ENCODE measurements around the gene TTC6. TPM values are rescaled to one million over a fixed set of nuclear protein-coding genes. Genes with fewer than 3 reads are reported as not detected.

The TTC6 gene
- total and polyA plus RNA-seq, 3 donors from 2014 or later, result 11.2 to 17.2 (median 12.4) TPM

GRCh38 chr14:37617864-37618365, 22.5 kb downstream of the TTC6 start:
- no peaks in the 10 kb centered on the region for H3K36me3 ChIP-seq (ENCODE audit: low read depth, missing control alignments)
- no peaks in the 10 kb centered on the region for H3K4me1 ChIP-seq
- WGBS, 2 donors, result 94 to 97% methylated on average over 1 of the region's 1 CpG
- no peak overlapping the region for H3K4me3 ChIP-seq
- TF ChIP-seq, protein P1, sequence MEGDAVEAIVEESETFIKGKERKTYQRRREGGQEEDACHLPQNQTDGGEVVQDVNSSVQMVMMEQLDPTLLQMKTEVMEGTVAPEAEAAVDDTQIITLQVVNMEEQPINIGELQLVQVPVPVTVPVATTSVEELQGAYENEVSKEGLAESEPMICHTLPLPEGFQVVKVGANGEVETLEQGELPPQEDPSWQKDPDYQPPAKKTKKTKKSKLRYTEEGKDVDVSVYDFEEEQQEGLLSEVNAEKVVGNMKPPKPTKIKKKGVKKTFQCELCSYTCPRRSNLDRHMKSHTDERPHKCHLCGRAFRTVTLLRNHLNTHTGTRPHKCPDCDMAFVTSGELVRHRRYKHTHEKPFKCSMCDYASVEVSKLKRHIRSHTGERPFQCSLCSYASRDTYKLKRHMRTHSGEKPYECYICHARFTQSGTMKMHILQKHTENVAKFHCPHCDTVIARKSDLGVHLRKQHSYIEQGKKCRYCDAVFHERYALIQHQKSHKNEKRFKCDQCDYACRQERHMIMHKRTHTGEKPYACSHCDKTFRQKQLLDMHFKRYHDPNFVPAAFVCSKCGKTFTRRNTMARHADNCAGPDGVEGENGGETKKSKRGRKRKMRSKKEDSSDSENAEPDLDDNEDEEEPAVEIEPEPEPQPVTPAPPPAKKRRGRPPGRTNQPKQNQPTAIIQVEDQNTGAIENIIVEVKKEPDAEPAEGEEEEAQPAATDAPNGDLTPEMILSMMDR (IDR thresholded peaks at IDR 0.05), result no peak
- no peak for TF ChIP-seq POLR2A (IDR thresholded peaks at IDR 0.05)
- intact Hi-C loops (cut with DNase I; ENCODE audit: low total_unique reads), result no loop called here
- no peak for DNase-seq
- H3K27ac ChIP-seq, result no peak overlapping the region
- H3K27me3 ChIP-seq, result no peaks in the 10 kb centered on the region
- H3K9me3 ChIP-seq, result no peaks in the 10 kb centered on the region

GRCh38 chr14:37618498-37619028, 23.1 kb downstream of the TTC6 start:
- H3K9me3 ChIP-seq, result no peaks in the 10 kb centered on the region
- H3K27ac ChIP-seq, result no peak overlapping the region
- H3K4me1 ChIP-seq, result no peaks in the 10 kb centered on the region
- no peak overlapping the region for H3K4me3 ChIP-seq
- H3K27me3 ChIP-seq, result no peaks in the 10 kb centered on the region
- TF ChIP-seq, protein P1 (IDR thresholded peaks at IDR 0.05), result no peak
- TF ChIP-seq POLR2A (IDR thresholded peaks at IDR 0.05), result no peak
- intact Hi-C loops (cut with DNase I; ENCODE audit: low total_unique reads), result no loop called here
- 78 to 88% methylated on average over 1 of the region's 1 CpG for WGBS, 2 donors
- H3K36me3 ChIP-seq (ENCODE audit: low read depth, missing control alignments), result no peaks in the 10 kb centered on the region
- DNase-seq, result no peak

DNA sequence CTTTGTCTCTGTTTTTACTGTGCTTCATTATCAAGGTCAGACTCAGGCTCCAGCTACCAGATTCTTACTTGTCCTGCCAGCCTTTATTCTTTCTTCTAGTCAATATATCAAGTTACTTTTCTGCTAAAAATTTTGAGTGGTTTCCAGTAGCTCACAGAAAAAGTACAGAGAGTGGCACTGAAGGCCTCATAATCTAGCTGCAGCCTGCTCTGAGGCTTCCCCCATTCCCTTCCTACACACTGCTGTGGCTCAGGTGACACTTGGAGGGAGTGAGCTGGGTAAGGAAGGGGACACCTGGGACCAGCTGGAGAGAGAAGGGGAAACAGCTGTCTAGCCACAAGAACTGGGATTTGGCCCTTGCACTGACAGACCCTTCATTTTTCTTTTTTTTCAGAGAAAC, 25.4 kb downstream of the TTC6 start:
- intact Hi-C loops (cut with DNase I; ENCODE audit: low total_unique reads), result no loop called here
- TF ChIP-seq POLR2A (IDR thresholded peaks at IDR 0.05), result no peak
- TF ChIP-seq, protein P1 (IDR thresholded peaks at IDR 0.05), result no peak
- H3K4me1 ChIP-seq, result no peaks in the 10 kb centered on the region
- no peaks in the 10 kb centered on the region for H3K9me3 ChIP-seq
- no peak overlapping the region for H3K27ac ChIP-seq
- H3K36me3 ChIP-seq (ENCODE audit: low read depth, missing control alignments), result no peaks in the 10 kb centered on the region
- H3K4me3 ChIP-seq, result no peak overlapping the region
- DNase-seq, result no peak
- no peaks in the 10 kb centered on the region for H3K27me3 ChIP-seq

- peak; percentile 45 for DNase-seq
- intact Hi-C loops (cut with DNase I; ENCODE audit: low total_unique reads), result no loop called here
- H3K36me3 ChIP-seq (ENCODE audit: low read depth, missing control alignments), result no peaks in the 10 kb centered on the region
- peak overlapping the region; percentile 33 to 61 for H3K4me3 ChIP-seq
- no peaks in the 10 kb centered on the region for H3K9me3 ChIP-seq
- H3K27ac ChIP-seq, result peak overlapping the region; percentile 52 to 69
- 1 to 2% methylated on average over 27 to 81 of the region's 81 CpGs for WGBS, 2 donors
- H3K27me3 ChIP-seq, result no peaks in the 10 kb centered on the region
- H3K4me1 ChIP-seq, result no peaks in the 10 kb centered on the region
- TF ChIP-seq, protein P1 (IDR thresholded peaks at IDR 0.05), result no peak
- TF ChIP-seq POLR2A (IDR thresholded peaks at IDR 0.05), result no peak
These were observed 26.9 kb downstream of the TTC6 start for GRCh38 chr14:37622231-37622923.

All from testis (tissue), 3 donors.